ENCODE measurements around the gene SLMAP. TPM values are rescaled to one million over a fixed set of nuclear protein-coding genes. Genes with fewer than 3 reads are reported as not detected.

Gene SLMAP
- total RNA-seq, 1 donor from 2014 or later, result 53.2 TPM

DNA sequence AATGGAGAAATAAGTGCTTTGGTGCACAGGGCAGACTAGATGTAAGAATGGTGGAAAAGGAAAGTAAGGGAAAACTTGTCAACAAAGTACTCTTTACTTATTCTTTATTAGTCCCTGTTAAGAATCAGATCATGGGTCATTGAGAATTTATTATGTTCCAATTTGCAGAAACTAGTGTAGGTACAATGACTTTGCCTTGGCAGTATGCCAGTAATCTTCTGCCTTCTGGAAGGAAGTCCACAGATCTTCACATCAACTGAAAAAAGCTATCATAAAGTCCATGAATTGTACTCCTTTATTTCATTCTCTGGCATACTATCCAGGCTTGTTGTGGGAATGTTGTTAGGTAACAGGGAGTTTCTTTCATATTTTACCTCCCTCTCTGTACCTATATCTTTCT lies 163.9 kb downstream of the SLMAP start:
- Histone ChIP-seq H3K27ac (ENCODE audit: low read depth, low read length) (no peak overlapping the region), H3K36me3 (ENCODE audit: control insufficient read depth in 3 of 3, insufficient read depth in 3 of 3, low read length in 3 of 3) (peaks cover 14 to 54% (median 37%) of the 10 kb centered on the region in 3 donors), H3K4me3 (ENCODE audit: low read length in 3 of 3) (no peak overlapping the region), H3K27me3 (ENCODE audit: control insufficient read depth in 3 of 3, insufficient read depth in 3 of 3, low read length in 3 of 3) (no peaks in the 10 kb centered on the region), H3K4me1 (ENCODE audit: control insufficient read depth in 3 of 3, insufficient read depth in 3 of 3, low read length in 3 of 3) (peaks cover 3 to 8% (median 3%) of the 10 kb centered on the region in 3 donors), H3K9me3 (ENCODE audit: control insufficient read depth in 3 of 3, low read length in 3 of 3) (no peaks in the 10 kb centered on the region), H3K9ac (ENCODE audit: low read depth in 1 of 3, low read length in 3 of 3) (no peak overlapping the region)

DNA sequence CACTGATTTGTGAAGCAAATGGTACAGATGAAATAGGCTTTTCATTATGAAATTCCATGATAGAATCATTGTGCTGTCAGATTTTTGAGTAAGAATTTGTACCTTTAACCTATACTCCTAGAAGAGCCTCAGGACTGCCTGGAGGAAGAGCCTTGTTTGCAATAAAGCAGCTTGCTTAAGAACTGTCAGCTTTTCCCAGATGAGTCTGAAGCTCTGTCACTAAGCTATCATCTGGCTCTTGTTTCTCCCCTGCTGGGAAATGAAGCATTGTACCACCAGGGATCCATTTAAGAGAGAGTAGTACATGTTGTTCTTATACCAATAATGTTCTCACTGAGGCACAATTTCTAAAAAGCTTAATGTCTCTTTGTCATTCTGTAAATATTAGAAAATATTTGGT lies 167.0 kb downstream of the SLMAP start:
- Histone ChIP-seq H3K9ac (ENCODE audit: low read depth in 1 of 3, low read length in 3 of 3) (no peak overlapping the region), H3K9me3 (ENCODE audit: control insufficient read depth in 3 of 3, low read length in 3 of 3) (no peaks in the 10 kb centered on the region), H3K27ac (ENCODE audit: low read depth, low read length) (no peak overlapping the region), H3K27me3 (ENCODE audit: control insufficient read depth in 3 of 3, insufficient read depth in 3 of 3, low read length in 3 of 3) (no peaks in the 10 kb centered on the region), H3K4me3 (ENCODE audit: low read length in 3 of 3) (no peak overlapping the region), H3K4me1 (ENCODE audit: control insufficient read depth in 3 of 3, insufficient read depth in 3 of 3, low read length in 3 of 3) (peaks cover 6 to 17% (median 7%) of the 10 kb centered on the region in 3 donors), H3K36me3 (ENCODE audit: control insufficient read depth in 3 of 3, insufficient read depth in 3 of 3, low read length in 3 of 3) (peaks cover 10 to 50% (median 19%) of the 10 kb centered on the region in 3 donors)

- Histone ChIP-seq H3K4me1 (ENCODE audit: control insufficient read depth in 3 of 3, insufficient read depth in 3 of 3, low read length in 3 of 3) (peaks cover 6 to 17% (median 7%) of the 10 kb centered on the region in 3 donors), H3K27ac (ENCODE audit: low read depth, low read length) (no peak overlapping the region), H3K9ac (ENCODE audit: low read depth in 1 of 3, low read length in 3 of 3) (no peak overlapping the region), H3K27me3 (ENCODE audit: control insufficient read depth in 3 of 3, insufficient read depth in 3 of 3, low read length in 3 of 3) (no peaks in the 10 kb centered on the region), H3K4me3 (ENCODE audit: low read length in 3 of 3) (no peak overlapping the region), H3K9me3 (ENCODE audit: control insufficient read depth in 3 of 3, low read length in 3 of 3) (no peaks in the 10 kb centered on the region), H3K36me3 (ENCODE audit: control insufficient read depth in 3 of 3, insufficient read depth in 3 of 3, low read length in 3 of 3) (peaks cover 10 to 50% (median 19%) of the 10 kb centered on the region in 3 donors)
Measured at GRCh38 chr3:57923752-57924151, 167.6 kb downstream of the SLMAP start.

DNA sequence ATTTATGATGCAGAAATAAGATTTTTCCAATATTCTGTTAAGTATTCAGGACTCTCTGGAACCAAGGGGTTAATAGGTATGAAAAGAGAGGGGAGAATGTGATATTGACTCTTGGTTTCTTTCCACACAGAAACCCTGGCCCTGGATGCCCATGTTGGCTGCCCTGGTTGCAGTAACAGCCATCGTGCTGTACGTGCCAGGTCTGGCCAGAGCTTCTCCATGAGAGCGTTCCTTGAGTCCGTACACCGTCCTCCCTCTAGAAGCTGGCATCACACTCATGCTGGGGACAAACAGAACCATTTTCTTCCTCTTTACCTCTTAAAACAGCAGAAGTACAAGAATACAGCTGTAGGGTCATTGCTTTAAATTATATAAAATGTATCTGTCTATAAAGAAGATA lies 171.1 kb downstream of the SLMAP start:
- Histone ChIP-seq H3K4me1 (ENCODE audit: control insufficient read depth in 3 of 3, insufficient read depth in 3 of 3, low read length in 3 of 3) (peaks cover 5 to 17% (median 6%) of the 10 kb centered on the region in 3 donors), H3K36me3 (ENCODE audit: control insufficient read depth in 3 of 3, insufficient read depth in 3 of 3, low read length in 3 of 3) (peaks cover 6 to 46% (median 16%) of the 10 kb centered on the region in 3 donors), H3K9ac (ENCODE audit: low read depth in 1 of 3, low read length in 3 of 3) (no peak overlapping the region), H3K4me3 (ENCODE audit: low read length in 3 of 3) (no peak overlapping the region), H3K27me3 (ENCODE audit: control insufficient read depth in 3 of 3, insufficient read depth in 3 of 3, low read length in 3 of 3) (no peaks in the 10 kb centered on the region), H3K27ac (ENCODE audit: low read depth, low read length) (no peak overlapping the region), H3K9me3 (ENCODE audit: control insufficient read depth in 3 of 3, low read length in 3 of 3) (no peaks in the 10 kb centered on the region)

DNA sequence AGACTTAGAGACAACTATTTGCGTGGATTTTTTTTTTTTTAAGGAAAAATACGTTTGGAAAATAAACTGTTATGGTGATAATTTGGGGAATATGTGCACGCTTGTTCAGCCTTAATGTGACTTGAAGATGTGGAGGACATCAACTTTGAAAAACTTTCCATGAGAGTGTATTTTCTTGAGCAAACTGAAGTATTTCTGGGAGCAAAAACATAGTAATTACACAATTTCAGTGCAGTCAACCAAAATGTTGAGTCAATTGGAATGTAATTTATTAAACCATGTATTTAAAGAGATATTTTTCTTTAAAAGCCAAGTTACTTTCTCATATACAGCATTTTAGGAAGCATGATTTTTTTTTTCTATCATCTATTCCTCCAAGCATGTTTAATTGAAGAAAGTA lies 171.8 kb downstream of the SLMAP start:
- no peak overlapping the region for H3K9ac ChIP-seq (ENCODE audit: low read depth in 1 of 3, low read length in 3 of 3)
- no peak overlapping the region for H3K27ac ChIP-seq (ENCODE audit: low read depth, low read length)
- H3K4me3 ChIP-seq (ENCODE audit: low read length in 3 of 3), result no peak overlapping the region
- peaks cover 5 to 17% (median 6%) of the 10 kb centered on the region in 3 donors for H3K4me1 ChIP-seq (ENCODE audit: control insufficient read depth in 3 of 3, insufficient read depth in 3 of 3, low read length in 3 of 3)
- no peaks in the 10 kb centered on the region for H3K9me3 ChIP-seq (ENCODE audit: control insufficient read depth in 3 of 3, low read length in 3 of 3)
- peaks cover 6 to 43% (median 18%) of the 10 kb centered on the region in 3 donors for H3K36me3 ChIP-seq (ENCODE audit: control insufficient read depth in 3 of 3, insufficient read depth in 3 of 3, low read length in 3 of 3)
- H3K27me3 ChIP-seq (ENCODE audit: control insufficient read depth in 3 of 3, insufficient read depth in 3 of 3, low read length in 3 of 3), result no peaks in the 10 kb centered on the region

DNA sequence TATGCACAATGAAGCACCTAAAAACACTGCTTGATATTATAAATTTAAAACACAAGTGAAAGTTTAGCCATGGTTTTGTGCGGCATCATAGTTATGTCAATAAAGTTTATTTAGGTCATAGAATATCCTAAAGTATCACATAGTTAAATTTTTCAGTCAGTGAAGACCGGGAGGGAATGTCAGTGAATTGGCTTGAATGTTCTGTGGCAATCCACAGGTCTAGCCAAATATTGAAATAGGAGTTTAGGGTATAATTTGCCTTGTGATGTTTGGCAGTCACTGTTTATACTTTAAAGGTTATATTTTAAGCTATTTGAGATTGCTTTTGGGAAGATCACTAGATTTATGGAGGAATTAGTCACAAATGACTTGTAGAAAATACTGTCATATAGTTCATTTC lies 172.4 kb downstream of the SLMAP start:
- H3K27ac ChIP-seq (ENCODE audit: low read depth, low read length), result no peak overlapping the region
- H3K9ac ChIP-seq (ENCODE audit: low read depth in 1 of 3, low read length in 3 of 3), result no peak overlapping the region
- H3K9me3 ChIP-seq (ENCODE audit: control insufficient read depth in 3 of 3, low read length in 3 of 3), result no peaks in the 10 kb centered on the region
- H3K4me3 ChIP-seq (ENCODE audit: low read length in 3 of 3), result no peak overlapping the region
- no peaks in the 10 kb centered on the region for H3K27me3 ChIP-seq (ENCODE audit: control insufficient read depth in 3 of 3, insufficient read depth in 3 of 3, low read length in 3 of 3)
- peaks cover 5 to 37% (median 15%) of the 10 kb centered on the region in 3 donors for H3K36me3 ChIP-seq (ENCODE audit: control insufficient read depth in 3 of 3, insufficient read depth in 3 of 3, low read length in 3 of 3)
- H3K4me1 ChIP-seq (ENCODE audit: control insufficient read depth in 3 of 3, insufficient read depth in 3 of 3, low read length in 3 of 3), result peaks cover 5 to 12% (median 6%) of the 10 kb centered on the region in 3 donors

DNA sequence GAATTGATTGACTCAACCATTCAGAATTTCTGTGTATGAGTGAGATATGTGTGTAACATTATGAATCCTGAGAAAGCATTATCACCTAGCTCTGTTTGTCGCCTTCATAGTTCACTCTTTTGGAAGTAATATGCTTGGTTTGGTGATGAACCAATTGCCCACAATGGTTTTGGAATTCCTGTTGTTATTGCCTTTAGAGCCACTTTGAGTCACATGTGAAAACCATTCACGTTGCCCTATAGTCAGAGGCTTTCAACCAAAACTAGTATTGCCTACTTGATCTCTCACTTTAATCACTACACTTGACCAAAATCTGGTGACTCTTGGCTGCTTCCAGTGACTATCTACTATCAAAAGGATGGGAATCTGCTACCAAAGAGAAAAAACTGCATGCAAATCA lies 173.9 kb downstream of the SLMAP start:
- Histone ChIP-seq H3K9me3 (ENCODE audit: control insufficient read depth in 3 of 3, low read length in 3 of 3) (no peaks in the 10 kb centered on the region), H3K27me3 (ENCODE audit: control insufficient read depth in 3 of 3, insufficient read depth in 3 of 3, low read length in 3 of 3) (no peaks in the 10 kb centered on the region), H3K4me3 (ENCODE audit: low read length in 3 of 3) (no peak overlapping the region), H3K4me1 (ENCODE audit: control insufficient read depth in 3 of 3, insufficient read depth in 3 of 3, low read length in 3 of 3) (peaks cover 3 to 9% (median 5%) of the 10 kb centered on the region in 3 donors), H3K27ac (ENCODE audit: low read depth, low read length) (no peak overlapping the region), H3K9ac (ENCODE audit: low read depth in 1 of 3, low read length in 3 of 3) (no peak overlapping the region), H3K36me3 (ENCODE audit: control insufficient read depth in 3 of 3, insufficient read depth in 3 of 3, low read length in 3 of 3) (peaks cover 2 to 29% (median 12%) of the 10 kb centered on the region in 3 donors)

DNA sequence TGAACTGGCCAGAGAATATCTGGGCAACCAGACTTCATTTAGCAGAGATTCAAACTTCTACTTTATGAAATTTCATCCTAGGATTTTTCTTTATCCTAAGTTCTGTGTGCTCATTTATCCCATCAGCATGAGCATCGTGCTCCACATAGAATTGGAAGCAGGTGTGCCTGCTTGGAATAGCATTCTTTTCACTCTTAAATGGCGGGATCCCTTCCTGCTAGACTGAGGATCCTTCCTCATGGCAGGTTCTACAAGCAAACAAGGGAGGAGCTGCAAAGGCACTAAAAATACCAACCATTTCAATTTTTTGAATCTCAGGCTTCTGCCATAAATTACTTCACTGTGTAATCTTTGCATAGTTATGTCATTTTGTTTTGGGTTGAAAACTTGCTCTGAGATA lies 177.5 kb downstream of the SLMAP start:
- Histone ChIP-seq H3K36me3 (ENCODE audit: control insufficient read depth in 3 of 3, insufficient read depth in 3 of 3, low read length in 3 of 3) (peaks cover 2 to 9% (median 5%) of the 10 kb centered on the region in 3 donors), H3K9ac (ENCODE audit: low read depth in 1 of 3, low read length in 3 of 3) (no peak overlapping the region), H3K27ac (ENCODE audit: low read depth, low read length) (no peak overlapping the region), H3K9me3 (ENCODE audit: control insufficient read depth in 3 of 3, low read length in 3 of 3) (no peaks in the 10 kb centered on the region), H3K27me3 (ENCODE audit: control insufficient read depth in 3 of 3, insufficient read depth in 3 of 3, low read length in 3 of 3) (no peaks in the 10 kb centered on the region), H3K4me3 (ENCODE audit: low read length in 3 of 3) (no peak overlapping the region), H3K4me1 (ENCODE audit: control insufficient read depth in 3 of 3, insufficient read depth in 3 of 3, low read length in 3 of 3) (no peaks in the 10 kb centered on the region)

GRCh38 chr3:57934373-57934772 lies 178.3 kb downstream of the SLMAP start:
- H3K9ac ChIP-seq (ENCODE audit: low read depth in 1 of 3, low read length in 3 of 3), result no peak overlapping the region
- H3K36me3 ChIP-seq (ENCODE audit: control insufficient read depth in 3 of 3, insufficient read depth in 3 of 3, low read length in 3 of 3), result peaks cover 2 to 5% (median 4%) of the 10 kb centered on the region in 3 donors
- H3K4me3 ChIP-seq (ENCODE audit: low read length in 3 of 3), result no peak overlapping the region
- H3K9me3 ChIP-seq (ENCODE audit: control insufficient read depth in 3 of 3, low read length in 3 of 3), result no peaks in the 10 kb centered on the region
- no peaks in the 10 kb centered on the region for H3K4me1 ChIP-seq (ENCODE audit: control insufficient read depth in 3 of 3, insufficient read depth in 3 of 3, low read length in 3 of 3)
- H3K27me3 ChIP-seq (ENCODE audit: control insufficient read depth in 3 of 3, insufficient read depth in 3 of 3, low read length in 3 of 3), result no peaks in the 10 kb centered on the region
- no peak overlapping the region for H3K27ac ChIP-seq (ENCODE audit: low read depth, low read length)

DNA sequence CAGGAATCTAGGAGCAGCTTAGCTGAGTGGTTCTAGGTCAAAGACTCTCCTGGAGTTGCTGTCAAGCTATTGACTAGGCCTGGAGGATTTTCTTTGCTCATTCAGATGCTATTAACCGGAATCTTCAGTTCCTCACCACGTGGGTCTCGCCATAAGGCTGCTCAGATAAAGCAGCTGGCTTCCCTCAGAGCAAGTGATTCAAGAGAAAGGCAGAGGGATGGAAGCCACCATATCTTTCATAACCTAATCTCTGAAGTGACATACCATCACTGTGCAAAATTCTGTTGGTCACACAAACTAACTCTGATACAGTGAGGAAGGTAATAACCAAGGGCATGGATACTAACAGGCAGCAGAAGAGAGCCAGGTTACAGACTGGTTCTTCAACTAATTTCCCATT lies 179.4 kb downstream of the SLMAP start:
- no peak overlapping the region for H3K9ac ChIP-seq (ENCODE audit: low read depth in 1 of 3, low read length in 3 of 3)
- no peaks in the 10 kb centered on the region for H3K4me1 ChIP-seq (ENCODE audit: control insufficient read depth in 3 of 3, insufficient read depth in 3 of 3, low read length in 3 of 3)
- no peak overlapping the region for H3K4me3 ChIP-seq (ENCODE audit: low read length in 3 of 3)
- no peaks in the 10 kb centered on the region for H3K27me3 ChIP-seq (ENCODE audit: control insufficient read depth in 3 of 3, insufficient read depth in 3 of 3, low read length in 3 of 3)
- H3K9me3 ChIP-seq (ENCODE audit: control insufficient read depth in 3 of 3, low read length in 3 of 3), result no peaks in the 10 kb centered on the region
- H3K27ac ChIP-seq (ENCODE audit: low read depth, low read length), result no peak overlapping the region
- peaks cover 0 to 4% (median 2%) of the 10 kb centered on the region in 3 donors for H3K36me3 ChIP-seq (ENCODE audit: control insufficient read depth in 3 of 3, insufficient read depth in 3 of 3, low read length in 3 of 3)

Data from skeletal muscle tissue (tissue), 4 donors.